GM19468 (cell line): ENCODE measurements around the gene KANSL1.

ENCODE experiments used
- ATAC-seq: cut with Tn5 transposase; IDR thresholded peaks from one replicate; pipeline ENCODE4 v1.9.1; 2021; ENCODE audit warnings: mild to moderate bottlenecking, moderate library complexity, moderate number of reproducible peaks; ENCODE audit not compliant: unreplicated experiment; ENCODE audit errors: extremely low read depth

Gene KANSL1

GRCh38 chr17:46169913-46170638, 23.2 kb downstream of the KANSL1 start:
- no peak for ATAC-seq

- ATAC-seq = no peak
These were observed 25.2 kb downstream of the KANSL1 start for GRCh38 chr17:46167826-46168569.

DNA sequence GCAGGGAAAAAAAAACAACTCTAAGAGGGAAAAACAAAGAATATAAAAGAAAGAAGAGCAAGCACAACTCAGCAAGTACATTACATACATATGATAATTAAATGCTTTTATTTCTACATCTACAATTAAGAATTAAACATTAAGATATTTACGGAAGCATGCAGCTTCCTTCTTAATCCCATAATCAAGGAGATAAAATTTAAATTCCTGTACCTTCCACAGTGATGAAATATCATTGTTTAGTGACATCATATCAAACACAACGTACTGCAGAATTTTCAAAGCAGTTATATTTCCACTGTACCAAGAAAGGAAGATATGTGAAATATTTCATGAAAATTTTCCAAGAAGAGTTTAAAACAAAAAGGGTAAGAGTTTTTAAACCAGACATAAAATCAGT, 26.0 kb downstream of the KANSL1 start:
- no peak for ATAC-seq

GRCh38 chr17:46166692-46167249, 26.5 kb downstream of the KANSL1 start:
- no peak for ATAC-seq

- no peak for ATAC-seq
These were observed 29.2 kb downstream of the KANSL1 start for GRCh38 chr17:46163929-46164594.

DNA sequence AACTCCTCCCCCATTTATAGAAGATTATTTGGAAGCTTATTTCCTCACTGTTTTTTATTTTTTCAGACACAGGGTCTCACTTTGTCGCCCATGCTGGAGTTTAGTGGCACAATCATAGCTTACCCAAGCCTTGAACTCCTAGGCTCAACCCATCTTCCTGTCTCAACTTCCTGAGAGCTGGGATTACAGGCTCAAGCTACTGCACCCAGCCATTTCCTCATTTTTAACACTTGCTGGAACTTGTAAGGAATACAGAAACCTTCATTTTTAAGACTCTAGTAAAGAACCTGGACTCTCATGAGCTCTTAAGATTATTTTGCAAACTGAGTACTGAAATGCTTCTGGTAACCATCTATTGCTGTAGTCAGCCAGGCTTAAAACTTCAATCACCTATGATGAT, 29.9 kb downstream of the KANSL1 start:
- ATAC-seq = no peak

- ATAC-seq = no peak
These were observed 30.4 kb downstream of the KANSL1 start for GRCh38 chr17:46162866-46163265.

DNA sequence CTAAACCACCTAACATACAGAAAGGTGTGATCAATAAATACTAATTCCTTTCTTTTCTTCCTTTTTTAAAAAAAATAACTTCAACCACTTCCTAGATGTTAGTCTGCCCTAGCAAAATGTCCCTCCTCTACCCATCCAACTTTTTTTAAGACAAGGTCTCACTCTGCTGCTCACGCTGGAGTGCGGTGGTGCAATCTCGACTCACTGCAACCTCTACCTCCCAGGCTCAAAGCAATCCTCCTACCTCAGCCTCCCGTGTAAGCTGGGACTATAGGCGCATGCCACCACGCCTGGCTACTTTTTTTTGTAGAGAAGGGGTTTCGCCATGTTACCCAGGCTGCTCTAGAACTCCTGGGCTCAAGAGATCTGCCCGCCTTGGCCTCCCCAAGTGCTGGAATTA, 33.1 kb downstream of the KANSL1 start:
- ATAC-seq = no peak

GRCh38 chr17:46159686-46160085, 33.5 kb downstream of the KANSL1 start:
- no peak for ATAC-seq

GRCh38 chr17:46158323-46159296, 34.6 kb downstream of the KANSL1 start:
- no peak for ATAC-seq

DNA sequence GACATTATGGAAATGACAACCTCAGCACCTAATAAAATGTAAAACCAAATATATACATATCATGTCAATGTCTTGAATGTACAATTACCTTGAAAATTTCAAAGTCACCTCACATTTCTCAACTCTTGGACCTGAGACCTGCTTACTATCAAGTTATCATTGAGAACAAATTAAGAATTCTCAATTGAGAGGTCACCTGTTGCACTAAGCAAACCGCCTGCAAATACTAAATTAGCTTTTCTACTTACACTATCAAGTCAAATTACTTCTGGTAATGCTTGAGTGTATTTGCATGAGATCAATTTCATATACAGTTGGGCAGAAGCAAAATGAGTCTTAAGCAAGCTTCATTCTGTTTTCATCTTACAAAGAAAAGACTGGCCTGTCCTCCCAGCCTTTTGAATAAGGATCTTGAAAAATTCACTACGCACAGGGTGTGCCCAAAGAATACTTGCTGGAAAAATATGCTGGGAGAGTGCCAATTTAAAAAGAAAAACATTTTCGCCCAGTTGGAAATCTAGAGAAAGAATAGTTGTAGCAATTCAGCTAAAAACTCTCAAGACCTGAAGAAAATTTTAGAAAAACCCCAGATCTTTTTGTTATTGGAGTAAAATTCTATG, 35.7 kb downstream of the KANSL1 start:
- ATAC-seq = no peak

DNA sequence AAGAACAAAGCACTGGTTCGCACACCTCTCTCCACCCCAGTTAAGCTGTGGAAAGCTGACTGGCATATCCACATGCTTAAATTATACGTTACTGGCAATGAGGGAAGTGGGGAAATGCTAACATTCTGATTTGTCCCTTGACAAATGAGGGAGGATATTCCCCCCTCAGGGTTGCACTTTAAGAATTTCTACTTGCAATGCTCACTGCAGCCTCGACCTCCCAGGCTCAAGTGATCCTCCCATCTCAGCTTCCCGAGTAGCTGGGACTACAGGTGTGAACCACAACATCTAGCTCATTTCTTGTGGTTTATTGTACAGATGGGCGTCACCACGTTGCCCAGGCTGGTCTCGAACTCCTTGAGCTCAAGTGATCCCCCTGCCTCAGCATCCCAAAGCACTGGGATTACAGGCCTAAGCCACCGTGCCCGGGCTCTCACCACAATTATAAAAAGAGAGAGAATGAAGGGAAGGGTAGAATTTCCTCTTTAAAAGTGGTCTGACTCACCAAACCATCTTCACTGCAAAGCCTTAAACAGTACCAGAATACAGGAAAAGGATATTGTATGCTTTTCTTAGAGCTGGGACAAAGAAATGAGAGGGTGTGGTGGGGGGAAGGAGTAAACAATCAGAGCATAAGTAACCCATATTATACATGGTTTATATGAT, 38.9 kb downstream of the KANSL1 start:
- ATAC-seq = no peak

- no peak for ATAC-seq
These were observed 40.8 kb downstream of the KANSL1 start for GRCh38 chr17:46152423-46152822.

DNA sequence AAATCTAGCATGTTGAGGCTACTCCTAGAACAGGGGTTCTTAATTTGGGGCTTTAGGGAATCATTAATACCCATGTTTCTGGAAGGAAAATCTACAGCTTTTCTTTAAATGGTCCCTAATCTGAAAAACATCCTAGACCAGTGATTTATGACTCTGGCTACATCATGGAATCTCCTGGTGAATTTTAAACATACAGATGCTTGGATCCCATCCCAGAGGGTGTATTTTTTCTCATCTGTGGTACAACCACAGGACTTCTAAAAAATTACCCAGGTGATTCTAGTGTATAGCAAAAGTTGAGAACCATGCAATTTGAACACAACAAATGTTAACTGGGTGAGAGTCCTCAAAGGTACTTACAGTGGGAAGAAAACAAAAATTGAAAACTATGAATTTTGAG, 41.5 kb downstream of the KANSL1 start:
- no peak for ATAC-seq

DNA sequence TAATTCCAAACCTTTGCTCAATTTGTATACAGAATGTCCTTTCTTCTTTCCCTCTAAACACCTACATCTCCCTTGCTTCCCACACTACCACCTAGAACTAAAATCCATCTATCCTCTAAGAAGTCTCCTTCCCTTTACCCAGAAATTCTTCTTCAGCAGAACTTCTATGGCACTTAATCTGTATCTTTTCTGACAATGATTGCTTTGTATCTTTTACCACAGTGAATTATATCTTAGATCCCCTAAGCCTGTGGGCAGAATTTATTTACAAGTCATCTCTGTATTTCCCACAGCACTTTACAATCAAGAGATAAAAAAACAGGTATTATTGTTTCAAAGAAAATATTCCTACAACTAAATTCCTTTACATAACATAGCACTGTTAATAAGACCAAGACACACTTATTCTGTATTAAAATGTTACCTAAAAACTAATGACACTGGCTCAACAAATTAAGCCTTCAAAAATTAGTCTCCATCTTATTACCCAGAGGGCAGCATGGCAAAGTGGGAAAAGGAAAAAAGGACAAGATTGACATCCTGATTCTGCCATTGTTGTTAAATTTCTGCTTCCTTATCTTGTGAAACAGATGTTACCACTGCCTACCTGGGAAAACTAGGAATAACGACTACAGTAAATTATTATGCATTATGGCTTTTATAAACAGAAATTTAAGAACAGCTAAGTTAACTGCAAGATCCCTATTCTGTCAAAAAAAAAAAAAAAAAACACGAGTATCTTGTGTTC, 42.8 kb downstream of the KANSL1 start:
- ATAC-seq = no peak

DNA sequence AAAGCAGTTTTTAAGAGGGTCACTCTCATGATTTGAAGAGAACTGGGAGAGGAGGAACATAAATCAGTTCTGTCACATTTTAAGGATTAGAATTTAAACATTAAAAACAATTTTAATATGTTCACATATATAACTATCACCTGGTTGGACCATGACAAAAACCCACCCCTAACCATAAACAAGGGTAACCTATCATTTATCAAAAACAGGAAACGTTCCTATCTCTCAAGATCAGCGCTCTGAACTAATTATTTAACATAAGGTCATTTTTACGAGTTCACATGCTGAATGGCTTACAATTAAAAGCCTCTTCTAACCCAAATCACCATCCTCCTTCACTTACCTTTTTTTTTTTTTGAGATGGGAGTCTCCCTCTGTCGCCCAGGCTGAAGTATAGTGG, 45.0 kb downstream of the KANSL1 start:
- ATAC-seq = no peak

- no peak for ATAC-seq
These were observed 45.9 kb downstream of the KANSL1 start for GRCh38 chr17:46147296-46147695.

DNA sequence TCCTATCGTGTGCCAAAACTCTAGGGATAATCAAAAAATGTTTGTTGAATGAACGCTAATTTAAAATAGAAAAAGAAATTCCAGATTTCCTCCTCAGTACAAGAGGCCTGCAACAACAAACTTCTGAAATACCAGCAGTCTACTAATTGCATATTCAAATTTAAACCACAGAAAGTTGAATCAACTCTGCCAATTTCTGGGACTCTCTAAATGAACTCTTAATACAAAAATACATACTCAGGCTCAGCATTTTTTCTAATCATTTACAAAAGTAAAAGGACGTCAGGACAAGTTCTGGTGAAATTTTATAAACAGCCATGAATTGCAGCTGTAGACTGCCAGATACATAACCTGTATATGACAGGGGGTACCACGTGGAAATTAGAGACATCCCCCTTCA, 49.0 kb downstream of the KANSL1 start:
- no peak for ATAC-seq
